Caco-2 (cell line): ENCODE results near the gene OR10H4. TPM values are rescaled to one million over a fixed set of nuclear protein-coding genes. Genes with fewer than 3 reads are reported as not detected.
"Not testable (repeated sequence)": the region's sequence is repeated elsewhere in the genome, so short reads cannot be mapped to it uniquely, and the experiment has no call there.

Source experiments
- Bru-seq: library from RNA; stranded (reverse); fragments of 400-500 nt; gene quantifications from one replicate; lab custom pipeline; 2021; lab: Mats Ljungman, UMichigan
- BruChase-seq, 2 experiments: library from RNA; stranded (reverse); fragments of 400-500 nt; gene quantifications; one replicate each; lab custom pipeline; 2021; lab: Mats Ljungman, UMichigan
- BruUV-seq: library from RNA; stranded (reverse); fragments of 400-500 nt; replicated peaks from 2 replicates; lab custom pipeline; 2021; lab: Mats Ljungman, UMichigan
- CTCF ChIA-PET: fragments of 300-600 bp; sonication (Branson Sonifier 250); formaldehyde crosslinking; loops from one replicate; lab custom pipeline; 2022; ENCODE audit warnings: antibody characterized with exemption; lab: Charles Lee
- POLR2A ChIA-PET: fragments of 300-600 bp; sonication (Branson Sonifier 250); formaldehyde crosslinking; loops from one replicate; lab custom pipeline; 2022; ENCODE audit warnings: antibody characterized with exemption; lab: Charles Lee
- DNase-seq, 2 experiments: peaks; one replicate each; pipeline versions ENCODE4 v3.0.0 to v3.0.0-alpha.2; 2020 to 2022
- H3K27me3 ChIP-seq: replicated peaks from 2 replicates; pipeline ENCODE4 v1.6.0; 2011; ENCODE audit warnings: low read length; ENCODE audit not compliant: control insufficient read depth, insufficient read depth
- H3K36me3 ChIP-seq: 2 replicates; pipeline ENCODE4 v1.5.1; 2011; ENCODE audit warnings: low read length; ENCODE audit not compliant: control insufficient read depth, insufficient read depth
- H3K4me1 ChIP-seq: fragments of 250-450 bp; sonication (Bioruptor Pico); 2 replicates; pipeline ENCODE4 v1.5.1; 2020; ENCODE audit warnings: mild to moderate bottlenecking
- H3K4me3 ChIP-seq: 2 replicates; pipeline ENCODE4 v1.5.1; 2011; ENCODE audit warnings: low read depth, mild to moderate bottlenecking, control low read depth, low read length
- H3K9me3 ChIP-seq: fragments of 250-450 bp; sonication (Bioruptor Pico); 2 replicates; pipeline ENCODE4 v1.5.1; 2020; ENCODE audit warnings: mild to moderate bottlenecking, moderate library complexity
- H3K27ac Mint-ChIP-seq: one replicate; pipeline ENCODE4 v1.8.0; 2022; ENCODE audit warnings: mixed read lengths; ENCODE audit not compliant: unreplicated experiment
- H3K27me3 Mint-ChIP-seq: one replicate; pipeline ENCODE4 v1.8.0; 2022; ENCODE audit warnings: mixed read lengths; ENCODE audit not compliant: insufficient read depth, unreplicated experiment
- H3K36me3 Mint-ChIP-seq: one replicate; pipeline ENCODE4 v1.8.0; 2022; ENCODE audit warnings: mild to moderate bottlenecking, mixed read lengths; ENCODE audit not compliant: insufficient read depth, unreplicated experiment
- H3K4me1 Mint-ChIP-seq: one replicate; pipeline ENCODE4 v1.8.0; 2022; ENCODE audit warnings: low read depth, mixed read lengths; ENCODE audit not compliant: unreplicated experiment
- H3K4me3 Mint-ChIP-seq: one replicate; pipeline ENCODE4 v1.8.0; 2022; ENCODE audit warnings: mild to moderate bottlenecking, moderate library complexity, mixed read lengths; ENCODE audit not compliant: unreplicated experiment
- H3K9me3 Mint-ChIP-seq: one replicate; pipeline ENCODE4 v1.8.0; 2022; ENCODE audit warnings: mixed read lengths; ENCODE audit not compliant: unreplicated experiment
- intact Hi-C: fragments of 100-400 bp; cut with micrococcal nuclease; formaldehyde crosslinking; loops from one replicate; pipeline ENCODE4 v1.10.0; 2022; ENCODE audit not compliant: unreplicated experiment
- long read RNA-seq: library from polyadenylated mRNA; stranded (forward); transcript quantifications from one replicate; pipeline ENCODE4 v2.0.0, GENCODE V29; 2022
- total RNA-seq: library from RNA; stranded (reverse); gene quantifications from 2 replicates; pipeline ENCODE4 v1.2.3, GENCODE V29; 2022
- TF ChIP-seq, protein P1 (sequence below), 2 experiments: fragments of 200-600 bp in 1 of 2; IDR thresholded peaks; 1 replicate in 1 of 2; 2 replicates in 1 of 2; pipeline versions ENCODE4 v1.5.1 to v1.8.0; 2011 to 2022; ENCODE audit warnings: antibody characterized with exemption in 1 of 2, control low read depth in 1 of 2, inconsistent platforms in 1 of 2, low read depth in 1 of 2, low read length in 1 of 2, mild to moderate bottlenecking in 1 of 2, moderate library complexity in 1 of 2; ENCODE audit not compliant: insufficient read depth in 1 of 2, severe bottlenecking in 1 of 2, unreplicated experiment in 1 of 2

Gene OR10H4, protein sequence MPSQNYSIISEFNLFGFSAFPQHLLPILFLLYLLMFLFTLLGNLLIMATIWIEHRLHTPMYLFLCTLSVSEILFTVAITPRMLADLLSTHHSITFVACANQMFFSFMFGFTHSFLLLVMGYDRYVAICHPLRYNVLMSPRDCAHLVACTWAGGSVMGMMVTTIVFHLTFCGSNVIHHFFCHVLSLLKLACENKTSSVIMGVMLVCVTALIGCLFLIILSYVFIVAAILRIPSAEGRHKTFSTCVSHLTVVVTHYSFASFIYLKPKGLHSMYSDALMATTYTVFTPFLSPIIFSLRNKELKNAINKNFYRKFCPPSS
- total RNA-seq (not detected in 2 replicates), Bru-seq, nascent RNA (not detected), BruChase-seq, experiment 1, labeled RNA remaining after a 2-hour chase (not detected), BruChase-seq, experiment 2, labeled RNA remaining after a 6-hour chase (not detected)
- long read RNA-seq: 0 reads

DNA sequence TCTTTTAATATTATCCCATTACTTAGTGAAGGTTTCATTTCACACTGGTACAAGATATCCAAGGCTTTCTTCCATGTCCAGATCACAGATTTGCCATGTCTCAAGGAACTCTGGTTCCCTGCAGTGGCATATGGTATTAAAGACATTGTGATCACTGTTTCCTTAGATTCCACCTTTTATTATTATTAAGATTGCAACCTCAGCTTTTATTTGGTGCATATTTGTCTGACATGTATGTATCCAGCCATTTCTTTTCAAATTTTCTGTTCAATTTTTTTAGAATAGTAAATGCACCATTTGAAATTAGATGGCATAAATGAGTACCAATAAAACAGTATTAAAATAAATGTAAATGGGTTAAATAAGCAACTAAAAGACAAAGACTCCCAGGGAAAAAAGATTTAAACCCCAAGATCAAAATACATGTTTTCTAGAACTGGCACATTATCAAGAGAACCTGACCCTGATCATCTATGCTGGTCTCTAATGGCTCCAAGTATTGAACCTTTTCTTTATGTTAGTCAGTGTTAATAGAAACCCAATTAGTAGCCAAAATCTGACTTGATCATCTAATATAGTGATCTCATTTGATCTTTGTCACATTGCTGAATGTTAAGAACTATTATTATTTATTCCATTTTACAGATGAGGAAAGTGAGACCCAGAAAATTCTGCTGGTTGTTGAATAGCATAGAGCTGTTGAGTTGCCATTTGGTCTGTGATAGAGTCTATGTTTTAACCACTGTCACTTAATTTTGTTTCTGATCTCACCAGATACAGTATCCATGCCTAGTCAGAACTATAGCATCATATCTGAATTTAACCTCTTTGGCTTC, at the start of gene OR10H4:
Gene OR10H4, plus strand, starts transcription at position 786 of the 836 bp plus-strand sequence. Its CDS starts 0 bp downstream, at position 786.
- no peak within 1 kb of the TSS for H3K27ac Mint-ChIP-seq
- intact Hi-C loops: no loop called here
- CTCF ChIA-PET: no interaction called here
- H3K27me3 Mint-ChIP-seq: no peaks in the 10 kb centered on the region
- Histone ChIP-seq H3K9me3 (peaks cover 4% of the 10 kb centered on the region), H3K36me3 (no peaks in the 10 kb centered on the region), H3K4me1 (no peaks in the 10 kb centered on the region), H3K27me3 (no peaks in the 10 kb centered on the region), H3K4me3 (no peak within 1 kb of the TSS)
- BruUV-seq: no TSS peak
- peaks cover 44% of the 10 kb centered on the region for H3K9me3 Mint-ChIP-seq
- H3K4me1 Mint-ChIP-seq: no peaks in the 10 kb centered on the region
- POLR2A ChIA-PET: no interaction called here
- H3K36me3 Mint-ChIP-seq: peaks cover 5% of the 10 kb centered on the region
- H3K4me3 Mint-ChIP-seq: no peak within 1 kb of the TSS
- TF ChIP-seq, protein P1, sequence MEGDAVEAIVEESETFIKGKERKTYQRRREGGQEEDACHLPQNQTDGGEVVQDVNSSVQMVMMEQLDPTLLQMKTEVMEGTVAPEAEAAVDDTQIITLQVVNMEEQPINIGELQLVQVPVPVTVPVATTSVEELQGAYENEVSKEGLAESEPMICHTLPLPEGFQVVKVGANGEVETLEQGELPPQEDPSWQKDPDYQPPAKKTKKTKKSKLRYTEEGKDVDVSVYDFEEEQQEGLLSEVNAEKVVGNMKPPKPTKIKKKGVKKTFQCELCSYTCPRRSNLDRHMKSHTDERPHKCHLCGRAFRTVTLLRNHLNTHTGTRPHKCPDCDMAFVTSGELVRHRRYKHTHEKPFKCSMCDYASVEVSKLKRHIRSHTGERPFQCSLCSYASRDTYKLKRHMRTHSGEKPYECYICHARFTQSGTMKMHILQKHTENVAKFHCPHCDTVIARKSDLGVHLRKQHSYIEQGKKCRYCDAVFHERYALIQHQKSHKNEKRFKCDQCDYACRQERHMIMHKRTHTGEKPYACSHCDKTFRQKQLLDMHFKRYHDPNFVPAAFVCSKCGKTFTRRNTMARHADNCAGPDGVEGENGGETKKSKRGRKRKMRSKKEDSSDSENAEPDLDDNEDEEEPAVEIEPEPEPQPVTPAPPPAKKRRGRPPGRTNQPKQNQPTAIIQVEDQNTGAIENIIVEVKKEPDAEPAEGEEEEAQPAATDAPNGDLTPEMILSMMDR (IDR thresholded peaks at IDR 0.05; ENCODE audit: insufficient read depth in 1 of 2, low read depth in 1 of 2, low read length in 1 of 2, severe bottlenecking in 1 of 2, unreplicated experiment in 1 of 2): no peak
- no peak for DNase-seq

DNA sequence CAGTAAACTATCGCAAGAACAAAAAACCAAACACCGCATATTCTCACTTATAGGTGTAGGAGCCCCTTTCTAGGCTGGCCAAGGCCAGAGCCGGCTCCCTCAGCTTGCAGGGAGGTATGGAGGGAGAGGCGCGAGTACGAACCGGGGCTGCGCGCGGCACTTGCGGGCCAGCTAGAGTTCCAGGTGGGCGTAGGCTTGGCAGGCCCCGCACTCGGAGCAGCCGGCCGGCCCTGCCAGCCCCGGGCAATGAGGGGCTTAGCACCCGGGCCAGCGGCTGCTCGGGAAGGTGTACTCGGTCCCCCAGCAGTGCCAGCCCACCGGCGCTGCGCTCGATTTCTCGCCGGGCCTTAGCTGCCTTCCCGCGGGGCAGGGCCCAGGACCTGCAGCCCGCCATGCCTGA, 49.2 kb upstream of the OR10H4 start:
- H3K4me3 ChIP-seq, H3K9me3 ChIP-seq, H3K4me1 ChIP-seq, H3K36me3 Mint-ChIP-seq, BruUV-seq, H3K36me3 ChIP-seq, H3K27ac Mint-ChIP-seq, H3K4me1 Mint-ChIP-seq, intact Hi-C loops, CTCF ChIA-PET, POLR2A ChIA-PET, H3K27me3 Mint-ChIP-seq, DNase-seq, H3K4me3 Mint-ChIP-seq, H3K27me3 ChIP-seq: not testable (repeated sequence)
- H3K9me3 Mint-ChIP-seq: peaks cover 14% of the 10 kb centered on the region

DNA sequence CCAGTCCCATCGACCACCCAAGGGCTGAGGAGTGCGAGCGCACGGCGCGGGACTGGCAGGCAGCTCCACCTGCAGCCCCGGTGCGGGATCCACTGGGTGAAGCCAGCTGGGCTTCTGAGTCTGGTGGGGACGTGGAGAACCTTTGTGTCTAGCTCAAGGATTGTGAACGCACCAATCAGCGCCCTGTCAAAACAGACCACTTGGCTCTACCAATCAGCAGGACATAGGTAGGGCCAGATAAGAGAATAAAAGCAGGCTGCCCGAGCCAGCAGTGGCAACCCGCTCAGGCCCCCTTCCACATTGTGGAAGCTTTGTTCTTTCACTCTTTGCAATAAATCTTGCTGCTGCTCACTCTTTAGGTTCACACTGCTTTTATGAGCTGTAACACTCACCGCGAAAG, 48.8 kb upstream of the OR10H4 start:
- not testable (repeated sequence) for BruUV-seq

DNA sequence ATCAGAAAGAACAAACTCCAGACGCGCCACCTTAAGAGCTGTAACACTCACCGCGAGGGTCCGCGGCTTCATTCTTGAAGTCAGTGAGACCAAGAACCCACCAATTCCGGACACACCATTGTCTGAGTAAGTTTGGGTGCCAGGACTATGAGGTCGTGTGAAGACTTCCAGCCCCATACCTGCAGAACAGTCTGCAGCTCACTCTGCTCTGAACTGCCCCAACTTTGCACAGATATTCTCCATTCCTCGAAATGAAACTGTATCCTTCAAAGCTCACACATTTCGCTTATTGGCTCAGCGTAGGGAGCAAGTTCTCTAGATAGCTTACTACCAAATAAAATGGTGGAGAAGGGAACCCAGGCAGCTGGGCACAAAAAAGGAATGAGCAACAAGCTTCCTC, 48.3 kb upstream of the OR10H4 start:
- intact Hi-C loops: no loop called here
- H3K9me3 Mint-ChIP-seq: peaks cover 12% of the 10 kb centered on the region
- no peaks in the 10 kb centered on the region for H3K36me3 ChIP-seq
- no peak overlapping the region for H3K27ac Mint-ChIP-seq
- TF ChIP-seq, protein P1 (IDR thresholded peaks at IDR 0.05; ENCODE audit: insufficient read depth in 1 of 2, low read depth in 1 of 2, low read length in 1 of 2, severe bottlenecking in 1 of 2, unreplicated experiment in 1 of 2): no peak
- DNase-seq: no peak
- no peaks in the 10 kb centered on the region for H3K4me1 Mint-ChIP-seq
- ChIA-PET POLR2A (no interaction called here), CTCF (no interaction called here)
- H3K27me3 Mint-ChIP-seq: no peaks in the 10 kb centered on the region
- peaks cover 5% of the 10 kb centered on the region for H3K36me3 Mint-ChIP-seq
- H3K4me3 ChIP-seq: no peak overlapping the region
- BruUV-seq: no TSS peak
- H3K4me1 ChIP-seq: no peaks in the 10 kb centered on the region
- H3K9me3 ChIP-seq: no peaks in the 10 kb centered on the region
- no peak overlapping the region for H3K4me3 Mint-ChIP-seq
- H3K27me3 ChIP-seq: no peaks in the 10 kb centered on the region

More for the DNA sequence above, 48.8 kb upstream of the OR10H4 start:
- intact Hi-C loops, H3K4me3 ChIP-seq, POLR2A ChIA-PET, H3K36me3 ChIP-seq, H3K4me1 ChIP-seq, H3K4me1 Mint-ChIP-seq, CTCF ChIA-PET, H3K27ac Mint-ChIP-seq, DNase-seq, H3K9me3 ChIP-seq, H3K27me3 ChIP-seq, H3K4me3 Mint-ChIP-seq, H3K27me3 Mint-ChIP-seq, H3K36me3 Mint-ChIP-seq: not testable (repeated sequence)
- peaks cover 14% of the 10 kb centered on the region for H3K9me3 Mint-ChIP-seq
